B cell (primary cell): ENCODE measurements around the gene RAB3A. TPM values are rescaled to one million over a fixed set of nuclear protein-coding genes. Genes with fewer than 3 reads are reported as not detected.

ENCODE experiments used
- ATAC-seq: fragments of 200-7000 bp; cut with Tn5 transposase; one replicate; pipeline ENCODE4 v1.10.0; 2021; ENCODE audit warnings: low read depth, mild to moderate bottlenecking, moderate number of reproducible peaks, moderate library complexity
- CTCF ChIA-PET: fragments of 350-600 bp; sonication (Branson Sonifier 250); formaldehyde crosslinking; loops from one replicate; lab custom pipeline; 2021; ENCODE audit warnings: antibody characterized with exemption, inconsistent platforms; lab: Charles Lee
- POLR2A ChIA-PET: fragments of 350-600 bp; sonication (Branson Sonifier 250); formaldehyde crosslinking; loops from one replicate; lab custom pipeline; 2021; ENCODE audit warnings: antibody characterized with exemption; lab: Charles Lee
- DNase-seq: peaks from one replicate; pipeline ENCODE4 v3.0.0; 2013
- H2AFZ ChIP-seq: 2 replicates; pipeline ENCODE4 v1.6.1; 2012; ENCODE audit warnings: mild to moderate bottlenecking, low read depth, low read length; ENCODE audit not compliant: insufficient read depth, poor library complexity, severe bottlenecking
- H3K27ac ChIP-seq, 2 donors: 1 replicate in 1 of 2; 2 replicates in 1 of 2; pipeline ENCODE4 v1.5.1; 2012 to 2013; ENCODE audit warnings: low read length in 2 of 2, mild to moderate bottlenecking in 2 of 2, moderate library complexity in 1 of 2
- H3K27me3 ChIP-seq, 4 experiments: fragments of 200-600 bp in 1 of 4; sonication (generic) in 1 of 4; replicated peaks in 1 of 4; 1 replicate in 2 of 4; 2 replicates in 2 of 4; pipeline versions ENCODE4 v1.6.1 to v1.7.0; 2013 to 2016; ENCODE audit warnings: low read length in 3 of 4, mild to moderate bottlenecking in 2 of 4, mixed read lengths in 1 of 4, moderate library complexity in 1 of 4; ENCODE audit not compliant: insufficient read depth in 4 of 4, control insufficient read depth in 3 of 4; ENCODE audit errors: control extremely low read depth in 1 of 4
- H3K36me3 ChIP-seq, 2 experiments: replicated peaks in 1 of 2; 1 replicate in 1 of 2; 2 replicates in 1 of 2; pipeline versions ENCODE4 v1.6.1 to v1.7.1; 2013; ENCODE audit warnings: low read length in 1 of 2; ENCODE audit not compliant: insufficient read depth in 2 of 2, control insufficient read depth in 1 of 2; ENCODE audit errors: control extremely low read depth in 1 of 2, extremely low read depth in 1 of 2
- H3K4me1 ChIP-seq, 2 donors: fragments of 200-600 bp in 1 of 2; sonication (generic) in 1 of 2; 1 replicate in 1 of 2; 2 replicates in 1 of 2; pipeline versions ENCODE4 v1.5.1 to v1.6.1; 2013 to 2017; ENCODE audit warnings: low read length in 2 of 2; ENCODE audit not compliant: control insufficient read depth in 2 of 2, insufficient read depth in 2 of 2
- H3K4me2 ChIP-seq: replicated peaks from 2 replicates; pipeline ENCODE3; 2012; ENCODE audit warnings: mild to moderate bottlenecking, low read depth, low read length; ENCODE audit not compliant: poor library complexity, severe bottlenecking
- H3K4me3 ChIP-seq, 5 experiments: fragments of 200-600 bp in 1 of 5; sonication (generic) in 1 of 5; 1 replicate in 3 of 5; 2 replicates in 2 of 5; pipeline versions ENCODE4 v1.5.1 to v1.7.0; 2011 to 2016; ENCODE audit warnings: low read length in 4 of 5, mild to moderate bottlenecking in 4 of 5, low read depth in 2 of 5, control low read depth in 1 of 5, moderate library complexity in 1 of 5; ENCODE audit not compliant: insufficient read depth in 1 of 5; ENCODE audit errors: control extremely low read depth in 1 of 5, extremely low read depth in 1 of 5
- H3K79me2 ChIP-seq: fragments of 200-600 bp; sonication (generic); one replicate; pipeline ENCODE4 v1.6.0; 2016; ENCODE audit warnings: low read length; ENCODE audit not compliant: control insufficient read depth, insufficient read depth
- H3K9ac ChIP-seq: fragments of 200-600 bp; sonication (generic); 2 replicates; pipeline ENCODE4 v1.6.1; 2017; ENCODE audit warnings: mild to moderate bottlenecking, low read length, moderate library complexity
- H3K9me3 ChIP-seq, 3 donors: one replicate each; pipeline versions ENCODE4 v1.6.1 to v1.7.1; 2013; ENCODE audit warnings: low read length in 2 of 3; ENCODE audit not compliant: control insufficient read depth in 2 of 3, insufficient read depth in 1 of 3; ENCODE audit errors: control extremely low read depth in 1 of 3
- H4K20me1 ChIP-seq: 2 replicates; pipeline ENCODE4 v1.6.0; 2012; ENCODE audit warnings: mild to moderate bottlenecking, low read length; ENCODE audit not compliant: insufficient read depth, control insufficient read depth, poor library complexity, severe bottlenecking
- H3K27ac Mint-ChIP-seq: one replicate; pipeline ENCODE4 v1.8.0; 2021; ENCODE audit warnings: mixed read lengths
- H3K27me3 Mint-ChIP-seq: one replicate; pipeline ENCODE4 v1.8.0; 2021; ENCODE audit warnings: mixed read lengths
- H3K4me1 Mint-ChIP-seq: one replicate; pipeline ENCODE4 v1.8.0; 2021; ENCODE audit warnings: mixed read lengths
- H3K4me3 Mint-ChIP-seq: one replicate; pipeline ENCODE4 v1.8.0; 2021; ENCODE audit warnings: mixed read lengths
- H3K9me3 Mint-ChIP-seq: one replicate; pipeline ENCODE4 v1.8.0; 2022; ENCODE audit warnings: mixed read lengths; ENCODE audit not compliant: insufficient read depth
- EZH2 ChIP-seq: IDR thresholded peaks from 2 replicates; pipeline ENCODE4 v1.6.1; 2012; ENCODE audit warnings: borderline replicate concordance, low read depth, mild to moderate bottlenecking, moderate library complexity, low read length; ENCODE audit not compliant: insufficient read depth, poor library complexity, severe bottlenecking
- WGBS: methylation state at CpG from one replicate; pipeline ENCODE4 v1.1.5; 2013; ENCODE audit warnings: missing lambda C conversion rate; ENCODE audit not compliant: insufficient coverage; 5-methylcytosine and 5-hydroxymethylcytosine counted together
- intact Hi-C: fragments of 100-400 bp; cut with micrococcal nuclease; formaldehyde crosslinking; loops from one replicate; pipeline ENCODE4 v1.10.0; 2022
- polyA plus RNA-seq: library from polyadenylated mRNA; depleted of rRNA; stranded (reverse); fragments of >200 nt; gene quantifications from 2 replicates; pipeline ENCODE4 v1.2.3, GENCODE V29; 2012
- total RNA-seq, 2 donors: library from RNA; stranded (reverse); fragments of 120-200 nt in 1 of 2; gene quantifications; 1 replicate in 1 of 2; 2 replicates in 1 of 2; pipeline versions ENCODE4 v1.2.3 to v1.2.4, GENCODE V29; 2013 to 2022
- TF ChIP-seq, protein P1 (sequence below): fragments of 200-600 bp; IDR thresholded peaks from one replicate; pipeline ENCODE4 v1.8.0; 2022; ENCODE audit warnings: antibody characterized with exemption, mild to moderate bottlenecking

Gene RAB3A
- total and polyA plus RNA-seq, 2 donors (not counting 1 experiment from before 2014, with no cell fraction given), result 7.7 to 10.4 TPM

DNA sequence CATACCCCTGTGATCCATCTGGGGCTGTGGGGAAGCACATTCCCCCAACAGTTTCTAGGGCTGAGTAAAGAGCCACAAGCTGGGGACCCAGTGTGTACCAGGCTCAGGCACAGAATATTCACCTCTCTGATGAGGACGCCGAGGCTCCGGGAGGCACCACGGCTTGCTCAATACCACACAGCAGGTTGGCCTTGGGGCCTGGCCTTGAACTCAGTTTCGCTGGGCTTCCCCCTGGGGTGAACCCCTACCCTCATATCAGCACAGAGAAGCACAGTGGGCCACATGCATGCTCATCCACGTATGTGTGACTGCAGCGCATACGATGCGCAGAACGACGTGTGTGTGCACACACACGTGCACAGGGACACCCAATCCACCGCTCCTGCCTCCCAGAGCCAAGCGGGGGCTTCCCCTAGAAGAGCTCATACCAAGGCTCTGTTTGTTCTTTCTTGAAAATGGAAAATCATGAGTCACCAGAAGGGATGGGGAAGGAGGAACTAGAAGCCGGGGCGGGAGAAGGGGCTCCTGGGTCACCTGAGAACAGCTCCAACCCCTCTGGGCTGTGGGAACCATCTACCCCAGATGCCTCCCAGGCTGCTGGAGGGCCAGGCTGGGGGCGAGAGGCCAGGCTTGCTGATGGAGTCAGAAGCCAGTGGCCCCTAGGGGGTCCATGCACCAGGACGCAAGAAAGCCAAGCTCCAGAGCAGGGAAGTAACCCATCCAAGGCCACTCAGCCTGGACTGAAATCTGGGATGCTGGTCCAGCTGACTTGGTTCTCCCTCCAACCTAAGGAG is 27.3 kb upstream of the RAB3A start:
- Histone ChIP-seq H3K36me3 (no peaks in the 10 kb centered on the region), H2AFZ (no peak overlapping the region), H3K9me3 (peaks cover 0 to 25% (median 6%) of the 10 kb centered on the region in 3 donors), H3K9ac (no peak overlapping the region), H3K4me2 (peak overlapping the region; percentile 44), H4K20me1 (peaks cover 3% of the 10 kb centered on the region), H3K79me2 (no peaks in the 10 kb centered on the region), H3K4me3 (no peak overlapping the region), H3K27ac (no peak overlapping the region), H3K4me1 (peaks cover 26 to 36% of the 10 kb centered on the region in 2 donors), H3K27me3 (peaks cover 0 to 83% (median 42%) of the 10 kb centered on the region in 4 experiments)
- Mint-ChIP-seq H3K27me3 (peaks cover 73% of the 10 kb centered on the region), H3K9me3 (no peaks in the 10 kb centered on the region), H3K4me3 (no peak overlapping the region), H3K4me1 (peaks cover 32% of the 10 kb centered on the region), H3K27ac (no peak overlapping the region)
- 44% methylated on average over 17 of the region's 18 CpGs for WGBS
- intact Hi-C loops, result no loop called here
- DNase-seq (no peak), ATAC-seq (no peak)
- no peak for TF ChIP-seq EZH2
- TF ChIP-seq, protein P1, sequence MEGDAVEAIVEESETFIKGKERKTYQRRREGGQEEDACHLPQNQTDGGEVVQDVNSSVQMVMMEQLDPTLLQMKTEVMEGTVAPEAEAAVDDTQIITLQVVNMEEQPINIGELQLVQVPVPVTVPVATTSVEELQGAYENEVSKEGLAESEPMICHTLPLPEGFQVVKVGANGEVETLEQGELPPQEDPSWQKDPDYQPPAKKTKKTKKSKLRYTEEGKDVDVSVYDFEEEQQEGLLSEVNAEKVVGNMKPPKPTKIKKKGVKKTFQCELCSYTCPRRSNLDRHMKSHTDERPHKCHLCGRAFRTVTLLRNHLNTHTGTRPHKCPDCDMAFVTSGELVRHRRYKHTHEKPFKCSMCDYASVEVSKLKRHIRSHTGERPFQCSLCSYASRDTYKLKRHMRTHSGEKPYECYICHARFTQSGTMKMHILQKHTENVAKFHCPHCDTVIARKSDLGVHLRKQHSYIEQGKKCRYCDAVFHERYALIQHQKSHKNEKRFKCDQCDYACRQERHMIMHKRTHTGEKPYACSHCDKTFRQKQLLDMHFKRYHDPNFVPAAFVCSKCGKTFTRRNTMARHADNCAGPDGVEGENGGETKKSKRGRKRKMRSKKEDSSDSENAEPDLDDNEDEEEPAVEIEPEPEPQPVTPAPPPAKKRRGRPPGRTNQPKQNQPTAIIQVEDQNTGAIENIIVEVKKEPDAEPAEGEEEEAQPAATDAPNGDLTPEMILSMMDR, result no peak
- POLR2A ChIA-PET, result no interaction called here
- CTCF ChIA-PET, result interaction anchor here (0.6 to 2.1 kb wide), 4 partner anchors 10 to 184 kb away, joined by 3 to 6 read pairs (median 5); no protein-coding TSS in a partner anchor

DNA sequence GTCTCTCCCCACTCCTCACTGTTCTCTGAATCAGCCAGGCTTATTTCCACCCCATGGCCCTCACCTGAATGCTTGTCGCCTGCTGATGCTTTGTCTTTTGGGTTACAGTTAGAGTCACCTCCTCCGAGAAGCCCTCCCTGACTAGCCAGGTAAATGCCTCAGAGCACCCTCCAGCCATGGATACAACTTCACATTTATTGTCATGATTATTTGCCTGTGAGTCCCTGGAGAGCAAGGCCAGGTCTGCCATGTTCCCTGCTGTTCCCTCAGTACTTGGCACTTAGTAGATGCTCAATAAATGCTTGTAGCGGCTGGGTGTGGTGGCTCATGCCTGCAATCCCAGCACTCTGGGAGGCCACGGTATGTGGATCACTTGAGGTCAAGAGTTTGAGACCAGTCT is 26.1 kb upstream of the RAB3A start:
- Histone ChIP-seq H3K27me3 (peaks cover 0 to 88% (median 46%) of the 10 kb centered on the region in 4 experiments), H3K79me2 (no peaks in the 10 kb centered on the region), H3K36me3 (no peaks in the 10 kb centered on the region), H3K4me2 (no peak overlapping the region), H3K9ac (no peak overlapping the region), H3K9me3 (peaks cover 0 to 36% (median 6%) of the 10 kb centered on the region in 3 donors), H4K20me1 (peaks cover 3% of the 10 kb centered on the region), H2AFZ (no peak overlapping the region), H3K4me1 (peaks cover 38 to 48% of the 10 kb centered on the region in 2 donors), H3K4me3 (no peak overlapping the region), H3K27ac (no peak overlapping the region)
- intact Hi-C loops, result no loop called here
- Mint-ChIP-seq H3K4me1 (peaks cover 41% of the 10 kb centered on the region), H3K27me3 (peaks cover 70% of the 10 kb centered on the region), H3K4me3 (no peak overlapping the region), H3K9me3 (no peaks in the 10 kb centered on the region), H3K27ac (peak overlapping the region; percentile 12)
- no peak for DNase-seq
- TF ChIP-seq, protein P1, result no peak
- no peak for TF ChIP-seq EZH2
- WGBS, result 76% methylated on average over 4 of the region's 4 CpGs
- ChIA-PET POLR2A (no interaction called here), CTCF (interaction anchor here (0.7 to 2.1 kb wide), 2 partner anchors 8 to 11 kb away, joined by 4 to 6 read pairs; no protein-coding TSS in a partner anchor)
- no peak for ATAC-seq
